Activated CD8-positive, alpha-beta T cell treated with anti-CD3 and anti-CD28 coated beads, Interleukin-2, amount 10 ng/mL, durations not matched to agents 7 days and 5 days (primary cell): ENCODE data around the gene SMC1B. TPM values are rescaled to one million over a fixed set of nuclear protein-coding genes. Genes with fewer than 3 reads are reported as not detected.
"Not testable (repeated sequence)": the region's sequence is repeated elsewhere in the genome, so short reads cannot be mapped to it uniquely, and the experiment has no call there.

ENCODE experiments used
- ATAC-seq: fragments of 150-1000 bp; cut with Tn5 transposase; one replicate; pipeline ENCODE4 v1.10.0; 2021; ENCODE audit warnings: moderate library complexity
- CTCF ChIA-PET: fragments of 350-600 bp; sonication (Branson Sonifier 250); formaldehyde crosslinking; loops from one replicate; lab custom pipeline; 2021; ENCODE audit warnings: antibody characterized with exemption; lab: Charles Lee
- POLR2A ChIA-PET: fragments of 350-600 bp; sonication (Branson Sonifier 250); formaldehyde crosslinking; loops from one replicate; lab custom pipeline; 2021; ENCODE audit warnings: antibody characterized with exemption; lab: Charles Lee
- DNase-seq: peaks from one replicate; pipeline ENCODE4 v3.0.0-alpha.2; 2020
- H3K27ac Mint-ChIP-seq: one replicate; pipeline ENCODE4 v1.8.0; 2021; ENCODE audit warnings: mild to moderate bottlenecking, mixed read lengths
- H3K27me3 Mint-ChIP-seq: one replicate; pipeline ENCODE4 v1.8.0; 2021; ENCODE audit warnings: low read depth, mixed read lengths
- H3K36me3 Mint-ChIP-seq: one replicate; pipeline ENCODE4 v1.8.0; 2021; ENCODE audit warnings: low read depth, mixed read lengths
- H3K4me1 Mint-ChIP-seq: one replicate; pipeline ENCODE4 v1.8.0; 2021; ENCODE audit warnings: low read depth, mixed read lengths
- H3K4me3 Mint-ChIP-seq: one replicate; pipeline ENCODE4 v1.8.0; 2021; ENCODE audit warnings: mild to moderate bottlenecking, mixed read lengths
- H3K9me3 Mint-ChIP-seq: one replicate; pipeline ENCODE4 v1.8.0; 2022; ENCODE audit warnings: mixed read lengths; ENCODE audit not compliant: insufficient read depth
- total RNA-seq, 2 experiments: library from RNA; stranded (reverse); gene quantifications; one replicate each; pipeline ENCODE4 v1.2.3, GENCODE V29; 2021

SMC1B gene
- total RNA-seq, 2 experiments from 2014 or later: 1.6 to 2.1 TPM

DNA sequence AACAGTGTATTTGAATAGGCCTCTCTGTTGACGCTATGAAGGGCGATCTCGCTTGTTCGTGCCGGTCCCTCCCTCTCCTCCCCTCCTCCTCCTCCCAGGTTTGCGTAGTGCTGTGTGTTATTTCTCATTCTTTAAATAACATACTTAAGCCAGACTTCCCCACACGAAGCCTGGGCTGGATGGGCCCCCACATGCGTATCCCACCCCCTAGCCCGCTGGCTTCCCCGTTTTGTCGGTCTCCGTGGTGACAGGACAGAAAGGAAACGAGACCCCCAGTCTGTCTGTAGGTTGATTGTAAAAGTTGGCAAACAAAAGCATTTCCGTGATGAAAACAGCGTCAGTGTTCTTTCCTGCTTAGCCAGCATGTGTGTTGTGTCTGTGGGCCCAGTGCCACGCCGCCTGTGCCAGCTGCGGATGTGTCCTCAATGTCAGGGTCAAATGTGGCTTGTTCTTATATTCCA lies 76.4 kb downstream of the SMC1B start:
- POLR2A ChIA-PET: no interaction called here
- no peak for DNase-seq
- Mint-ChIP-seq H3K36me3 (peaks cover 64% of the 10 kb centered on the region), H3K9me3 (no peaks in the 10 kb centered on the region), H3K27me3 (no peaks in the 10 kb centered on the region), H3K27ac (peak overlapping the region; percentile 69), H3K4me3 (no peak overlapping the region), H3K4me1 (peaks cover 46% of the 10 kb centered on the region)
- ATAC-seq: no peak
- CTCF ChIA-PET: no interaction called here

DNA sequence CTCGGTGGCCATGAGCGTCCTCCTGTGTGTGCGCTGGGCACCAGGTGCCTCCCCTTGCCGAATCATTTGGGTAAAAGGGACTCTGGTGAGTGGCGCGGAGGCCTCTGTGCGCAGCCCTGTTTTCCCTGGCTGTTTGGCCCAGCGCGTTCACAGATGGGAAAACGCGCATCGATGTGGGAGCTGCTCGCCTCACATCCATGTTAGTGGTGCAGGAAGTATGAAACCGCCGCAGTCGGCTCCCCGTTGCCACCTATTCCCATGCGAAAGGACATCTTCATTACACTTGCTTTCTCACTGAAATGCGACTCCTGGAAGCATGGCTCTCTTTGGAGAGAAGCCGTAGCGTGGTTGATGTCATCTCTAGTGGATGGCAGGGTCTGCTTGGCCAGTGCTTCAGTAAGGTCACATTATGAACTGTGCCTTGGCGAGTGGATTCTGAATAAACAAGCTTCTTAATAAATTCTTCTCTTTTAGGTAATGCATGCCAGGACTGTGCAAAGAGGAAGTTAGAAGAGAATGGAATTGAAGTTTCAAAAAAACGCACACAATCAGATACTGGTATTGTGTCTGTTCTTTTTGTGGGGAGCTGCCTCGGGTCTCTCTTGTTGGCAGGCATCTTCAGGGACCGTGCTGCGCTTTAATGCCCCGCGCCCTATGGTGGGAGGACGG lies 77.4 kb downstream of the SMC1B start:
- Mint-ChIP-seq H3K27me3 (no peaks in the 10 kb centered on the region), H3K36me3 (peaks cover 61% of the 10 kb centered on the region), H3K9me3 (no peaks in the 10 kb centered on the region), H3K4me3 (no peak overlapping the region), H3K4me1 (peaks cover 36% of the 10 kb centered on the region), H3K27ac (no peak overlapping the region)
- DNase-seq (no peak), ATAC-seq (no peak)
- ChIA-PET POLR2A (no interaction called here), CTCF (interaction anchor here (1.0 to 2.1 kb wide), 2 partner anchors 8 to 14 kb away, joined by 3 to 6 read pairs; no protein-coding TSS in a partner anchor)

DNA sequence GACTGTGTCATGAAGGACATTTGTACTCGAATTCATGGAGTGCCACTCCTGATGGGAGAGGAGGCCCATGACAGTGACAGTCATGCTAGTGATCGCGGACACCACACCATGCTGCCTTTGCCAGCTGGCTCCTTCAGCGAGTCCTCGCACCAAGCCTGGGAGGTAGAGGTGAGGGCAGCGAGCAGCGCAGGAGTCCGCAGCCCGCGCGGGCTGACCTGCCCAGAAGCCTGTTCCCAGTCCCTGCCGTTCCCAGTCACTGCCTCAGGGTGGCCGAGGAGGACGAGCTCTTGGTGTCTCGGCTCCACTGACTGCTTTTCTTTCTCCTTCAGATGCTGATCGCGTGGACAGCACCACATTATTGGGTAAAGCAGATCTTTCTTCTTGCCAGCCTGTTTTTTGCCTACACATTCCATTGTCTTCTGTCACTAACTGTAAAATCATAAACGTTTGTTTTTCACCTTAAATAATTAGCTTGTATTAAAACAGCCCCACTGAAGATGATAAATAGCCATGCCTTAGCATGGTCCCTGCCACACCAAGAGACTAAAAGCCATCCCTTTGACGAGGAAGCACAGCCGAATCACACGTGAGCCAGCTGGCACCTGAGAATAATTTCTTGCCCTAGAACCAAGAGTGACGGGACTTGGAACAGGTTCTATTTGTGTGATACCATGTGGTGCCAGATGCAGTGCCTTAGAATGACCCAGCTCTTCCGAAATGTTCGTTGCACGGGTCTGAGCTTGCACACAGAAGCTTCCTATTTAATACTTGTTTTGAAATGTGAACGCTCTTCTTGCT lies 78.2 kb downstream of the SMC1B start:
- no peak overlapping the region for H3K4me3 Mint-ChIP-seq
- no peak overlapping the region for H3K27ac Mint-ChIP-seq
- peaks cover 30% of the 10 kb centered on the region for H3K4me1 Mint-ChIP-seq
- no peaks in the 10 kb centered on the region for H3K27me3 Mint-ChIP-seq
- DNase-seq (no peak), ATAC-seq (no peak)
- POLR2A ChIA-PET: interaction anchor here (0.7 kb wide), 1 partner anchor 17 kb away, joined by 3 read pairs; no protein-coding TSS in a partner anchor
- peaks cover 62% of the 10 kb centered on the region for H3K36me3 Mint-ChIP-seq
- H3K9me3 Mint-ChIP-seq: no peaks in the 10 kb centered on the region
- CTCF ChIA-PET: interaction anchor here (1.0 to 2.1 kb wide), 2 partner anchors 9 to 13 kb away, joined by 3 to 6 read pairs; no protein-coding TSS in a partner anchor

- H3K27me3 Mint-ChIP-seq: no peaks in the 10 kb centered on the region
- DNase-seq: no peak
- no peak overlapping the region for H3K4me3 Mint-ChIP-seq
- H3K27ac Mint-ChIP-seq: peak overlapping the region; percentile 65
- no peaks in the 10 kb centered on the region for H3K9me3 Mint-ChIP-seq
- POLR2A ChIA-PET: interaction anchor here (0.9 kb wide), 1 partner anchor 17 kb away, joined by 3 read pairs; no protein-coding TSS in a partner anchor
- CTCF ChIA-PET: interaction anchor here (0.7 to 2.1 kb wide), 3 partner anchors 13 to 67 kb away, joined by 3 to 6 read pairs (median 5); no protein-coding TSS in a partner anchor
- H3K36me3 Mint-ChIP-seq: peaks cover 56% of the 10 kb centered on the region
- H3K4me1 Mint-ChIP-seq: peaks cover 29% of the 10 kb centered on the region
- no peak for ATAC-seq
These were observed 78.9 kb downstream of the SMC1B start for GRCh38 chr22:45334528-45334927.

DNA sequence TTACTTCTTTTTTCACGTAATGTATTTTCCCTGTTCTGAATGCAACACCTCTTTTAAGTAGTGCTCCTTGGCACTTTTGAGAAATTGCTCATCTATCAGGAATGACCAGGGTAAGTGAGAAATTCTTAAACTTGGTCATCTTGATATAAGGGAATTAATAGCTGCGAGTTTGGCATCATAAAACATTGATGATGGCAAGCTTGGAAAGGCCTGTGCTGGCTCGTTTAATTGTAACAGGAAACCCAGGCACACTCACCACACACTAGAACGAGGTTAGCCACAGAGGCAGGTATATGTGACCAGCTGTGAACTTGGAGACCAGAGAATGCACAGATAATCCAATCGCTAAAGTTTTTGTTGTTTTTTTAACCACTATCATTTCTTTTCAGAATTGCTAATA lies 79.3 kb downstream of the SMC1B start:
- POLR2A ChIA-PET: interaction anchor here (0.9 kb wide), 1 partner anchor 17 kb away, joined by 3 read pairs; no protein-coding TSS in a partner anchor
- Mint-ChIP-seq H3K36me3 (peaks cover 58% of the 10 kb centered on the region), H3K27ac (peak overlapping the region; percentile 65)

DNA sequence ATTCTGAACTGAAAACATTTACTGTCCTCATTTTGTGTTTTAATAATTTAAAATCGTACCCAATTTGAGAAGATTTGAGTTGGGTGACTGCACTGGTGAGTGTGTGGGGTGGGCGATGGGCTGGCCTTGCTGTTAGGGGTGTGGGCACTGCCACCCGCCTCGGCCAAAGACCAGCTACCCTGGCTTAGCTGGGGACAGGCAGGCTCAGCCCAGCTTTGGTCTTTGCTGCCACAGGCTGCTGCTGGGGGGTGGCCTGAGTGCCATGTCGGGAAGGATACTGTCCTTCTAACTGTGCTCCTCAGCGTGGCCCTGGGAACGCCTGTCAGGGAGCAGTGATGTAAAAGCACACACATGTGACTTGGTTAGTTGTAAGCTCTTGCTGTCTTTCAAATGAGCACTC lies 81.4 kb downstream of the SMC1B start:
- Mint-ChIP-seq H3K27me3 (no peaks in the 10 kb centered on the region), H3K4me1 (peaks cover 27% of the 10 kb centered on the region), H3K4me3 (no peak overlapping the region), H3K9me3 (no peaks in the 10 kb centered on the region), H3K27ac (no peak overlapping the region), H3K36me3 (peaks cover 58% of the 10 kb centered on the region)
- ChIA-PET POLR2A (interaction anchor here (0.8 kb wide), 1 partner anchor 707 kb away, joined by 3 read pairs; no protein-coding TSS in a partner anchor), CTCF (no interaction called here)
- ATAC-seq: no peak
- no peak for DNase-seq

More for the DNA sequence above, 79.3 kb downstream of the SMC1B start:
- peak; percentile 63 for ATAC-seq
- Mint-ChIP-seq H3K4me1 (peaks cover 29% of the 10 kb centered on the region), H3K9me3 (no peaks in the 10 kb centered on the region), H3K4me3 (peak overlapping the region; percentile 24), H3K27me3 (no peaks in the 10 kb centered on the region)
- peak; percentile 65 for DNase-seq
- CTCF ChIA-PET: interaction anchor here (0.7 to 2.1 kb wide), 3 partner anchors 12 to 67 kb away, joined by 3 to 6 read pairs (median 5); no protein-coding TSS in a partner anchor

DNA sequence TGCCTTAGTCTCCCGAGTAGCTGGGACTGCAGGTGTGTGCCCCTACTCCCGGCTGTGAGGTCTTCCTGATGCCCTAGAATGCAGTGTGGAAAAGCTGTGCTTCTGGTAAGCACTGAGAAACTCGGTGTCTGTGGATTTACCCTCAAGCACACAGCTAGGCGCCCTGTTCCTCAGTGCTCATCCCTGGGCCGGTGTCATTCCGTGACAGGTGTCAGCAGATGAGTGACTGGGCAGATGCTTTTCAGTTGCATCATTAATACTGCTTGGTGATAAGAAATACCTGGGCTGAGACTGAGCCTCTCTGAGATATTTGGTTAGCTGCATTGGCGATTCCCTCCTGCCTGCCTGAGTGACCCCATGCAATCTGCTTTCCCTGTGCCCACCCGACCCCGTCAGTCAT lies 81.9 kb downstream of the SMC1B start:
- no peak overlapping the region for H3K27ac Mint-ChIP-seq
- DNase-seq (no peak), ATAC-seq (no peak)
- ChIA-PET CTCF (no interaction called here), POLR2A (interaction anchor here (0.8 kb wide), 1 partner anchor 706 kb away, joined by 3 read pairs; no protein-coding TSS in a partner anchor)
- H3K9me3 Mint-ChIP-seq: no peaks in the 10 kb centered on the region
- peaks cover 22% of the 10 kb centered on the region for H3K4me1 Mint-ChIP-seq
- H3K36me3 Mint-ChIP-seq: peaks cover 53% of the 10 kb centered on the region
- no peak overlapping the region for H3K4me3 Mint-ChIP-seq
- H3K27me3 Mint-ChIP-seq: no peaks in the 10 kb centered on the region

DNA sequence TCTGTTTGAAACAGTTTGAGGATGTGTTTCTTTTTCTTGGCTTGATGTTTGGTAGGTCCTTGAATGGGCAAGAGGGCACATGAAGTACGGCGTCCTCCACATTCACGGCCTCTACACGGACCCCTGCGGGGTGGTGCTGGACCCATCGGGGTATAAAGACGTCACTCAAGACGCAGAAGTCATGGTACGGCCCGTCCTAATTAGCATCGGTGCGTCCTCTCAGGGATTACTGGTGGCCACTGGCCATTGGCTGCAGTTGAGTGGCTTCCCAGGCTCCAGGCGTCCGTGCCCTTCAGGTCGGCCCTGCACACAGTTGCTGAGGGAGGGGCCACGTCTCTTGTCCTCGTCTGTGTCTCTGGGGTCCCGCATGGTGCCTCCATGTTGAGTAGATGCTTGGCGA lies 82.9 kb downstream of the SMC1B start:
- DNase-seq: no peak
- H3K9me3 Mint-ChIP-seq: no peaks in the 10 kb centered on the region
- H3K36me3 Mint-ChIP-seq: peaks cover 51% of the 10 kb centered on the region
- no peak overlapping the region for H3K4me3 Mint-ChIP-seq
- no peaks in the 10 kb centered on the region for H3K27me3 Mint-ChIP-seq
- ChIA-PET POLR2A (no interaction called here), CTCF (interaction anchor here (0.7 kb wide), 1 partner anchor 21 kb away, joined by 3 read pairs; the partner anchor contains the start of gene FAM118A)
- no peak overlapping the region for H3K27ac Mint-ChIP-seq
- ATAC-seq: no peak
- H3K4me1 Mint-ChIP-seq: peaks cover 21% of the 10 kb centered on the region

- Mint-ChIP-seq H3K36me3 (peaks cover 51% of the 10 kb centered on the region), H3K27me3 (no peaks in the 10 kb centered on the region)
- no peak for ATAC-seq
These were observed 83.9 kb downstream of the SMC1B start for GRCh38 chr22:45329530-45329936.

GRCh38 chr22:45328822-45329529 lies 84.4 kb downstream of the SMC1B start:
- CTCF ChIA-PET: no interaction called here
- Mint-ChIP-seq H3K27ac (no peak overlapping the region), H3K4me3 (no peak overlapping the region), H3K36me3 (peaks cover 50% of the 10 kb centered on the region), H3K4me1 (peaks cover 13% of the 10 kb centered on the region), H3K9me3 (no peaks in the 10 kb centered on the region), H3K27me3 (no peaks in the 10 kb centered on the region)
- no peak for ATAC-seq
- POLR2A ChIA-PET: no interaction called here
- no peak for DNase-seq

More at GRCh38 chr22:45329530-45329936, 83.9 kb downstream of the SMC1B start:
- POLR2A ChIA-PET: no interaction called here
- Mint-ChIP-seq H3K4me3 (no peak overlapping the region), H3K27ac (no peak overlapping the region), H3K9me3 (no peaks in the 10 kb centered on the region), H3K4me1 (peaks cover 15% of the 10 kb centered on the region)
- DNase-seq: no peak
- CTCF ChIA-PET: no interaction called here

DNA sequence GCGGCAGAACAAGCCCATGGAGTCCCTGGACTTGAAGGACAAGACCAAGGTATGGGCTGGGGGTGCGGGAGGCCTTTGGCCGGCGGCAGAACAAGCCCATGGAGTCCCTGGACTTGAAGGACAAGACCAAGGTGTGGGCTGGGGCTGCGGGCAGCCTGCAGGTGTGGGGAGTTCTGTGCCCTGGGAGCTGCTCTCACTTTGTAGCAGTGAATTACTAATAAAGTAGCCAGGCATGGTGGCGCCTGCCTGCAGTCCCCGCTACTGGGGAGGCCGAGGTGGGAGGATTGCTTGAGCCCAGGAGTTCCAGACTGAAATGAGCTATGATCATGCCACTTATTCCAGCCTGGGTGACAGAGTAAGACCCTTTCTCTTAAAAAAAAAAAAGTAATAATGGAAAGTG lies 85.1 kb downstream of the SMC1B start:
- CTCF ChIA-PET, H3K4me3 Mint-ChIP-seq, POLR2A ChIA-PET, H3K27ac Mint-ChIP-seq, H3K9me3 Mint-ChIP-seq, DNase-seq, ATAC-seq, H3K27me3 Mint-ChIP-seq: not testable (repeated sequence)
- Mint-ChIP-seq H3K36me3 (peaks cover 56% of the 10 kb centered on the region), H3K4me1 (peaks cover 13% of the 10 kb centered on the region)
